ENCODE measurements around the gene MAMDC2. TPM values are rescaled to one million over a fixed set of nuclear protein-coding genes. Genes with fewer than 3 reads are reported as not detected.

MAMDC2 gene
- total RNA-seq, 1 experiment from 2014 or later, result 1.2 TPM

DNA sequence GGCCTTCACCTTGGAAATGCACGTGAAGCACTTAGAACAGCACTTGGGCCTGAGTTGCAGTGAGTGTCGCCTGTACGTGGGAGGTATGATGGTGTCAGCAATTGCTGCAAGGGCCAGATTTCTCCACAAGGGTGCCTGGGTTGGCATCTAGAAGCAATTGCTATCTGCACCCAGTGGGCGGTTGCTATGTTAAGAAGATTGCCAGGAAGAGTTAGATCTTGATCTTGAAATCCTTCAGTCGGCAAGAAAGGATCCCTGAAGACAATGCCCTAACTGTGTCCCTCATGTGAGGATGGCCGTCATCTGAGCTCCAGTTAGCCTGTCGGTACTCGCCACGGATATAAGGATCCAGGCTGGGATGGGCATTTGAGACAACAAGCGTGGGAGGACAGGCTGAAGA is 62.9 kb downstream of the MAMDC2 start:
- POLR2A ChIA-PET, result no interaction called here
- Histone ChIP-seq H3K27ac (ENCODE audit: low read depth, low read length) (no peak overlapping the region), H3K79me2 (ENCODE audit: insufficient read depth, low read length) (no peaks in the 10 kb centered on the region), H2AFZ (ENCODE audit: low read depth, low read length, poor library complexity, severe bottlenecking) (no peak overlapping the region), H3K9me3 (ENCODE audit: control insufficient read depth in 1 of 2, insufficient read depth in 1 of 2, low read depth in 1 of 2, low read length in 2 of 2) (no peaks in the 10 kb centered on the region), H4K20me1 (ENCODE audit: insufficient read depth) (no peaks in the 10 kb centered on the region), H3K27me3 (ENCODE audit: insufficient read depth, low read length) (no peaks in the 10 kb centered on the region), H3K9me2 (ENCODE audit: insufficient read depth) (no peaks in the 10 kb centered on the region), H3K36me3 (ENCODE audit: control insufficient read depth in 1 of 2, insufficient read depth in 2 of 2, low read length in 2 of 2) (no peaks in the 10 kb centered on the region), H3K4me1 (ENCODE audit: control insufficient read depth in 1 of 2, insufficient read depth in 2 of 2, low read length in 2 of 2) (peaks cover 0 to 14% of the 10 kb centered on the region in 2 experiments; a peak in 2 of 4 replicates), H3K9ac (ENCODE audit: low read length) (no peak overlapping the region), H3K4me3 (replicated peaks in 1 of 2; ENCODE audit: low read depth in 1 of 2, low read length in 2 of 2) (no peak overlapping the region), H3K4me2 (ENCODE audit: low read length) (no peak overlapping the region)
- CTCF ChIA-PET, result no interaction called here
- no peak for TF ChIP-seq ELF1 (IDR thresholded peaks at IDR 0.05; ENCODE audit: borderline replicate concordance, low read depth)
- TF ChIP-seq ZNF274 (IDR thresholded peaks at IDR 0.05; ENCODE audit: low read depth, low read length), result no peak
- no peak for TF ChIP-seq YY1 (IDR thresholded peaks at IDR 0.05; ENCODE audit: extremely low read depth, insufficient replicate concordance, low read depth, low read length)
- no peak for TF ChIP-seq JUND (IDR thresholded peaks at IDR 0.05)
- no peak for TF ChIP-seq REST (IDR thresholded peaks at IDR 0.05; ENCODE audit: low read depth)
- TF ChIP-seq, protein P1, sequence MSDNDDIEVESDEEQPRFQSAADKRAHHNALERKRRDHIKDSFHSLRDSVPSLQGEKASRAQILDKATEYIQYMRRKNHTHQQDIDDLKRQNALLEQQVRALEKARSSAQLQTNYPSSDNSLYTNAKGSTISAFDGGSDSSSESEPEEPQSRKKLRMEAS (IDR thresholded peaks at IDR 0.05), result no peak
- no peak for TF ChIP-seq EGR1 (IDR thresholded peaks at IDR 0.05; ENCODE audit: low read depth)
- no peak for TF ChIP-seq SP1 (IDR thresholded peaks at IDR 0.05; ENCODE audit: low read depth)
- no peak for TF ChIP-seq CTCF (IDR thresholded peaks at IDR 0.05 in 2 of 3, conservative IDR thresholded peaks at IDR 0.05 in 1 of 3; ENCODE audit: borderline replicate concordance in 1 of 3, insufficient read depth in 1 of 3, low read depth in 2 of 3, low read length in 2 of 3)
- no peak for TF ChIP-seq TCF7L2 (IDR thresholded peaks at IDR 0.05; ENCODE audit: borderline replicate concordance, extremely low read depth, insufficient read depth, insufficient read length)
- TF ChIP-seq CBX3 (IDR thresholded peaks at IDR 0.05; ENCODE audit: low read depth), result no peak
- intact Hi-C loops (cut with micrococcal nuclease), result no loop called here
- RAD21 ChIA-PET (ENCODE audit: low non-redundant PET in 1 of 2, low total read pairs in 2 of 2, uncharacterized antibody in 2 of 2, unreplicated experiment in 2 of 2), result no interaction called here
- ATAC-seq, result no peak
- no TSS peak for BruUV-seq (replicated peaks)
- DNase-seq (ENCODE audit: low read depth, low spot score), result no peak

Measured in HCT116 (cell line).